Islet of Langerhans (tissue), 1 donor: ENCODE measurements around the gene LTBP1.
"Not testable (repeated sequence)": the region's sequence is repeated elsewhere in the genome, so short reads cannot be mapped to it uniquely, and the experiment has no call there.

Source experiments
- FAIRE-seq: peaks from one replicate; lab custom pipeline; 2011; peaks lifted over from hg19 to GRCh38; lab: Jason Lieb, UNC

Gene LTBP1

DNA sequence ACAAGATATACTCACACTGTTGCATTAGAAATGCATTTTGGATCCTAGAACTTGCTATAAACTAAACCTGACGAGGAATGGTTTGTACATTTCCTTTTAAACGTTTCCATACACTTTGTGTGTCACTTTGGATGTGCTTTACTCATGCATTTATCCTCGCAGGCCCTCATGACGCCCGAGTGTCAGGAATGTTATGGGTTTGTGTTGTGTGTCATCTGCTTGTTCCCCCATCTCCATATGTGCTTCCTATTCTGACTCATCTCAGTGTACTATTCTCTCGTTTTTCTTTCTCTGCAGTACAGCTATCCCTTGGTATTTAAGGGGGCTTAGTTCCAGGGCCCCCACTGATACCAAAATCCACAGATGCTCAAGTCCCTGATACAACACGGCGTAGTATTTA lies 408.2 kb downstream of the LTBP1 start:
- no peak for FAIRE-seq

DNA sequence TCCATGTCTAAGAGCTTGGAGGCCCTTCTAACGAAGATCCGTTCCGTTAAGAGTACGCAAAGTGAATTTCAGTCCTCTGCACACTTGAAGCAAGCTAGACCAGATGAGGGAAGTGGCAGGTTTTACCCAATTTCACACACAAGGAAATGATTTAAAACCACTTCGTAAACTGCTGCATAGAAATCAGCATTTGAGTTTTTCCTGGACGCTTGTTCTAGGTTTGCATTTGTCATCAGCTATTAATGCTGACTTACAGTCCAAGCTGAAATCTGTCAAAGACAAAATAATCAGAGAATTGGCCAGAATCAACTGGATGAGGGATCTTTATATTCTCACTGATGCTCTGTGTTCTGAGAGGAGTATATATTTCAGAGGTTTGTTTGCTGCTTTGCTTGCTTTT lies 412.1 kb downstream of the LTBP1 start:
- FAIRE-seq: no peak

DNA sequence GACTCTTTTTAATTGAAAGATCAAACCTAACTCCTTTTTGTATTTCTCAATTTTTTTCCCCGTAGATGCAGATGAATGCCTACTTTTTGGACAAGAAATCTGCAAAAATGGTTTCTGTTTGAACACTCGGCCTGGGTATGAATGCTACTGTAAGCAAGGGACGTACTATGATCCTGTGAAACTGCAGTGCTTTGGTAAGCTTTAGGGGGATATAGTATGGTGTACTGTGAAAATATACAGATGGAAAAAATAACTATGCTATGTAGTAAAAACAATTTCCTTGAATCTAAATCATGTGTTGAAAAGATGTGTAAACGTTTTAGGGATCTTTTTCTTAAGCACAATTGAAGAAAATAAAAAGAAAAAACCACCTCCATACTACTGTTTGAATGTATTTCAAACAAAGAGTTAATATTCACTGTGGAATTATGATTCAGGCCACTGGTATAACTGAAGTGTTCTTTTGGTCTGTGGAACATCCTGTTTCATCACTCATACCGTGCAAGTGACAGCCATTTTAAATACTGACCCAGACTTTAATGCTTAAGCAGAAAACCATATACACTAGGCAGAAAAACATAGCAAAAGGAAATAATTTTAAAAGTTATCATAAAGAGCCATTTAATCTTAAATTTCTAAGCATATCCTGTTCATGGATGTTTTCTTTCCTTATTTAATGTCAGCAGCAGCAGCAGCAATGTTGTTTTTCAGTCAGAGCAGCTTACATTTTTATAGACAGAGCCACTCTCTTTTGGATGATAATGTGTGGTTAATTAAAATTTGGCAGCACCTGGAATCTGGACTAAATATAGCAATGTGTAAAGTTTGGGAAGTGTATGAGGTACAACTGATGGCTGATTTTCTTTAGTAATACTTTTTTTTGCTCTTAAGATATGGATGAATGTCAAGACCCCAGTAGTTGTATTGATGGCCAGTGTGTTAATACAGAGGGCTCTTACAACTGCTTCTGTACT lies 416.9 kb downstream of the LTBP1 start:
- FAIRE-seq: no peak

DNA sequence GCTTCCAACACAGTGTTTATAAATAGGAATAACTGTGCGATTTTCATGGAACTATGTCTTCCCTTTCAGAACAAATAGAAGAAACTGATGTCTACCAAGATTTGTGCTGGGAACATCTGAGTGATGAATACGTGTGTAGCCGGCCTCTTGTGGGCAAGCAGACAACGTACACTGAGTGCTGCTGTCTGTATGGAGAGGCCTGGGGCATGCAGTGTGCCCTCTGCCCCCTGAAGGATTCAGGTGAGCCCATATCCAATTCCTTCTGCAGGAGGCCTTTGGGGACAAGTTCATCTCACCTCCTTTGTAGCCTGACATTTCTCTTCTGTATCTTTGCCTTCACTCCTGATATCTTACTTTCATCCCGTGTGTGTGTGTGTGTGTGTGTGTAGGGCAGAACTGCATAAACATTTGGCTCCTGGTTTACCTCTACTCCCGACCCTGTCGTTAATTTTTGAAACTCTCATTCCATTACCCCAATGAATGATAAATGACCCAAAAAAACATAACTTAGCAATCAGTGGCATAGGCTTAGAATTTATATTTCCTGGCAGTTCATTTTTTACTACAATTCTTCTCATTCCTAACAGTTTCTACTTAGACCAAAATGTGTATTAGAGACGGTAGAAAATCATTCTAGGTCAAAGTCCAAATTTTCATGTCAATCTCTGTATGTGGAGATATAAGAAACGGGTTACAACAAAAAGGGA lies 418.7 kb downstream of the LTBP1 start:
- no peak for FAIRE-seq

DNA sequence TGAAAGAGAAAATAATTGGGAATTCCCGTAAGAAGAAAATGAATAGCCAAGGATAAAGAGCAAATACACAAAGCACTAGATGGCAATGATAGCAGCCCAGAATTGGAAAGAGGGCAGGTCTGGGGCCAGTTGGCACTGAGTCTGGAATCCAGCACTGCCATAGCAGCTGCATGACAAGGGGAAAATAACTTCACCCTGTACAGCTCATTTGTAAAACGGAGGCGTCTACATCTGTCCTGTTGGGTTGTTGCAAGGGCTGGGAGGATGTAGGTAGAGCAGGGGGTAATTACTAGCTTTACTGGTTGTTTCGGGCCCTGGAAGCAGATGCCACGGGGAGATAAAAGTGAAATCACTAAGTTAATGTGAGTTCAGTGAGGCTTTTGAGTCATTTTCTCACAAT lies 419.7 kb downstream of the LTBP1 start:
- FAIRE-seq: no peak

DNA sequence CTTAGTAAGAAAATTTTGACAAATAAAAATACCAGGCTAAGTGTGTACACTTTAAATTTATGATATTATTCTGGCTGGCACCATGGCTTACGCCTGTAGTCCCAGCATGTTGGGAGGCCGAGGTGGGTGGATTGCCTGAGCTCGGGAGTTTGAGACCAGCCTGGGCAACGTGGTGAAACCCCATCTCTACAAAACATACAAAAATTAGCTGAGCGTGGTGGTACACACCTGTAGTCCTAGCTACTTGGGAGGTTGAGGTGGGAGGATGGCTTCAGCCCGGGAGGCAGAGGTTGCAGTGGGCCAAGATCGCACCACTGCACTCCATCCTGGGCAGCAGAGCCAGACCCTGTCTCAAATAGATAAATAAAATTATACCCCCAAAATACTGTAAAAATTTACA lies 421.8 kb downstream of the LTBP1 start:
- not testable (repeated sequence) for FAIRE-seq

DNA sequence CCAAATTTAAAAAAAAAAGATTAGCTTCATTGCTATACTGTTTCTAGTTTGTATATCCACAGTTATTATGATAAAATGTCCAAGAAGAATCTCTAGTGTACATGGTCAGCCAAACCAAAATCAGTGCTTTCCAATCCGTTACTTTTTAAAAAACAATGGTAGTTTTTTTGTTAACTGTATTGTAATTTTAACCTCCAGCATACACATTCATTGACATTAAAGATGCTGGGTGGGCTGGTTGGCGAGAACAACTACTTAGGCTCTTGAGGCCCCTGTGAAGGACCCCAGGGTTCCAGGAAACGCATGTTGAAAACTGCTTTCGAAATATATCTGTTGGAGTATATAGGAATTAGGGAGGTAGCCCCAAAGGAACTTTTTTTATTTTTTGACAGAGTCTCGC lies 422.4 kb downstream of the LTBP1 start:
- no peak for FAIRE-seq

DNA sequence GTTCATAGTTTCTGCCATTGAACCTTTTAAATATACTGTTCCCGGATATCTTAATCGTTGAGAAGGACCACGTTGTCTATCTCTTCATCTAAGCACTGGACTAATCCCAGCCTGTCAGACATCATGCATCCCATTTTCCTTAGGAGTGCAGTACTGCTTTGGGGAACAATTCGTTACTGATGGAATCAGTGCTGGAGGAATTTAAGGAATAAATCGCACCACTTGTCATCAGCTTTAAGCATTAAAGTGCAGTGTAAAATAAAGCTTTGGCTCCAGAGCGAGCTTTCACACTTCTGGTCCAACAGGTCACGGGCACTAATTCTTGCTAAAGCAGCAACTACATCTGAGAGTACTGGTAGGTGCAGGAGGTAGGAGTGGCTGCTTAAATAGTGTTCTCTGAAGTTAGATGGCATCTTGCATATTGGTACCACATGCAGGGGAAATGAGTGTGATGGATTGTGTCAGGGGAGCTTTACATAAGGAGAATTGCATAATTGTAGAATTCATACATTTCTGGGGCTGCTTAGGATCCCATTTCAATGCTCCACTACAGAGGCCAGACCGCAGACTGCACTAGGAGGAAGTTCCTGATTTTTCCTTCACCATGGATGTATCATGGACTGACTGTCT lies 424.0 kb downstream of the LTBP1 start:
- FAIRE-seq: no peak

DNA sequence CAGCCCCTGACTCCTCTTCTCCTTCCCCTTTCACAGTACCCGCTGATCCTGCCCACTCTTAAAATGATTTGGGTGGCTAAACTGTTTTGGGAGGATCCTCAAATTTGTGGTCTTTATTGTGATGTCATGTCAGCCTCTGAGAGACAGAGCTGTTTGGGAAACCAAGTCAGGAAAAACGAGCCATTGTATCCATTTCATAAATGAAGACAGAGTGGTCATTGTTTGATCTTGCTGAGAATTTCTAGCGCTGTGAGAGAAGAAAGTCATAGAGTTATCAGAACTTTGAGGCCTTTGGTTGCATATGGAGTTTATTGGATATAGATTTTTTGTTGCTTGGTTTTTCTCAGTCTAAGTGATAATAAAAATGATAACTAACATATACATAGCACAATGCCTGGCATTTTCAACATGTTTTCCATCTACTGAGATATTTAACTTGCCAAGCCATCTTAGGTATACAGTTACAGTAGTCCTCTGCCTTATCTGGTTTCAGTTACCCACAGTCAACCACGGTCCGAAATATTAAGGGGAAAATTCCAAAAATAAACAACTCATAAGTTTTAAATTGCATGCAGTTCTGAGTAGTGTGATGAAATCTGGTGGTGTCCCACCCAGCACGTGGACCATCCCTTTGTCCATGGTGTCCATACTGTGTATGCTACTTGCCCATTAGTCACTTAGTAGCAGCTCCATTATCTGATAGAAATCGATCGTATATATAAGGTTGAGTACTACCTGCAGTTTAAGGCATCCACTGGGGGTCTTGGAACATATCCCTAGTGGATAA lies 424.7 kb downstream of the LTBP1 start:
- no peak for FAIRE-seq

DNA sequence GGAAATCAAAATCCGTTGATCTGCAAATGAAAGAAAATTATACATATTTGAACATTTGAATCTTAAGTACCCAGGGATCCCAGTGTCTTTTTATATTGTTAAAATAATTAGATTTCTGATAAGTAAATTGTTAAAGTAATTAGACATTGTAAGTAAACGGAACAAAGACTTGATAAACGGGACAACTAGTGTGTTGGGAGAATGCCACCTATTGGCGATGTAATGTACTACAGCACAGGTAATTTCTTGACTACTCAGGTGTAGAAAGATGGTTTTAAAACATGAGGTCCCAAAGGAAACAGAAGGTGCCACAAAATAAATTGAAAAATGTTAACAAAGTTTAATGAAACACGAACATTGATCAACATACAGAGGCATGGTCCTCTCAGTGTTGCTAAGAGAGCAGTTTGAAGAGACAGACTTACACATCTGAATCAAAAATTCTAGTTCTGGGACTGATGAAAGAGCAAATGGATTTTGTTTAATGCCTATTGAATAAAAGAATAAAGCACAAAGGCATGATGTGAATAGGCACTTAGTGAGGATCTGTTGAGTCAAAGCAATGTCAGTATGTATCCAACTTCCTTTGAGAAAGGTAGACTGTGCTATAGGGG lies 426.3 kb downstream of the LTBP1 start:
- peak; percentile 66 for FAIRE-seq

DNA sequence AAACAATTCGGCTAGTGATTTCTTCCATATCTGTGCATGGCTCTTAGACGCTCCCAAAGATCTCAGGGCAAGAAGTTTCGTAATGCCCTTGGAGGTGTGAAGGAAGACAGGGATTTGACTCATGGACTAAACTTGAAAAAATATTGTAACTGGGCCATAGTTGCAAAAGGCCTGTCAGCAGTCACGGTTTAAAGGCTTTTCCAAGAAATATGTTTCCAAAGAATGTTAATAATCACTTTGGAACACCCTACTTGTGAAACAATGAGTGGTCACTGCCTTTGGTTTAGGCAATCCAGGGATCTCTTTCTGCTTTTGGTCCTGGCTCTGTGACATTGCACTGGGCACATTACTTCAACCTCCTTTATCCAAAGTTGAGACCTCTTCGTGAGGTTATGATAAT lies 427.2 kb downstream of the LTBP1 start:
- FAIRE-seq: no peak

DNA sequence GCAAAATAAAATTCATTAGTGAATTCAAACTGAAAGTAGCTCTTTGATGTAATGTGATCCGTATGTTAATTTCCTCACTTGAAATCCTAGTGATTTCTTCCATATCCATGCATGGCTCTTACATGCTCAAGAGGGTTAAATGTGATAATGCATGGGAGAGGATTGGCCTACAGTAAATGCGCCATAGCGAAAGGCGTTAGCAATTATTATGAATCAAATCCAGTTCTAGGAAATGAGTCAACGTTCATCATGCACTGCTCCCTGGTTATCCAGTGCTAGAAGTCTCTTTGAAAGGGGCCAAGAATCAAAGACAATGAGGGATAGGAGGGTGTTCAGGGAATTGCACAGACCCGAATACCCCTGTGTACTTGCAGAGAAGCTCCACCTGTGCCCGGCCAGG lies 428.3 kb downstream of the LTBP1 start:
- FAIRE-seq: no peak

DNA sequence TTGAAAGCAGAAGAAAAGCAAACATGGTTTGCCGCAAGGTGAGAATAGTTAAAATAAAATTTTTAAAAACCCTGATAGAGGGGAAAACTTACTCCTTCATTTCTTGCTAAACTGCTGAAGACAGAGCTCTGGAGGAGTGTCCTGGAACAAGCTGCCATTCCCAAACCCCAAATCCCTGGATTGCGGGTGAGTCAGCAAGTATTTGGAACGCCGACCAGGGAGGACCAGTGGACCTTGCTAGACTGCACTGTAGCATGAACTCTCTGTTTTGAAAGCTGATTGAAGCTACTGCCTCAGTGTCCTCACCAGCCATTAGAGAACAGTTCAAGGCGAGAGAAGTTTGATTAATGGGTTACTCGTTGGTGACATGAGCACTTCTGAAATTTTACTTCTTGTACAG lies 430.3 kb downstream of the LTBP1 start:
- FAIRE-seq: no peak

DNA sequence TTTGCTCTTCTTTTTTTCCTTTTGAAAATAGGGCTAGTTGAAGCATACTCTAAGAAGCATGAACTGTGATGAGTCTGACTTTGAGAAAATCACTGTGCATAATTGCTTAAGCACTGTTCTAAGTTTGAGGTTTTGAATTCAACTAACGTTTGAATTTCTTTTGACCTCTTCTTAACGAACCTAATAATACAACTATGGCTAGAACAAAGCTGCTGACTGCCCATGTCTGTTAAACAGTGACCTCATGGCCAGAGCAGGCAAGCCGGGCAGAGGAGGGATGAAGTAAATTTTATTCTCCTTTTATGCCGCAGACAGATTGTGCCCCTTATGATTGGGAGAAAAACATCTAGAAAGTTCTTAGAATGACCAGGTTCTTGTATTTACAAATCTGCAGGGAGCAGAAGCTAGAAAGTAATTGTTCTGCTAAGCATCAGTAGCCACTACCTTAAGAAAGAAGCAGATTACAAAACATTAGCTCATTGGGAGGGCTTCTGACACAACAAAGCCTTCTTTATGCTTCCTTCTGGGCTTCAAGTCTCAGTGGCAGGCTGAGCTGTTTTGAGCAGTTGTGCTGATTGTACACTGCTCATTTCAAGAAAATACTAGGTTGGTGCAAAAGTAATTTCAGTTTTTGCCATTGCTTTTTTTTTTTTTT lies 431.9 kb downstream of the LTBP1 start:
- no peak for FAIRE-seq

DNA sequence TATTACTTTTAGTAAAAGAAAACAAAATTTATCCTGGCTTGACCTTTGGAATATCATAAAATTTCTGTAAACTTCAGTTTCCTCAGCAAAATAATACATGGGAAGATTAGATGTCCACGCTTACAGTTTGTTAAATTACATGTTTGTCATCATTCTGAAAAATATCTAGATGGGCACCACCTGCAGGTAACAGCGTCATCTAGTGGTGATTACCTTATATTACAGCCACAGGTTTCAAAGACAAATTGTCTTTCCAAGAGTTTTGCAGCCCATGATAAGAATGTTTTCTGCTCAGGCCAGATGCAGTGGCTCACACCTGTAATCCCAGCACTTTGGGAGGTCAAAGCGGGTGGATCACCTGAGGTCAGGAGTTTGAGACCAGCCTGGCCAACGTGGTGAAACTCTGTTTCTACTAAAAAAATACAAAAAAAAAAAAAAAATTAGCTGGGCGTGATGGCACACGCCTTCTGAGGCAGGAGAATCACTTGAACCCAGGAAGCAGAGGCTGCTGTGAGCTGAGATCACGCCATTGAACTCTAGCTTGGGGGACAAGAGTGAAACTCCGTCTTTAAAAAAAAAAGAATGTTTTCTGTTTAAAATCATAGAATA lies 433.4 kb downstream of the LTBP1 start:
- FAIRE-seq: no peak

DNA sequence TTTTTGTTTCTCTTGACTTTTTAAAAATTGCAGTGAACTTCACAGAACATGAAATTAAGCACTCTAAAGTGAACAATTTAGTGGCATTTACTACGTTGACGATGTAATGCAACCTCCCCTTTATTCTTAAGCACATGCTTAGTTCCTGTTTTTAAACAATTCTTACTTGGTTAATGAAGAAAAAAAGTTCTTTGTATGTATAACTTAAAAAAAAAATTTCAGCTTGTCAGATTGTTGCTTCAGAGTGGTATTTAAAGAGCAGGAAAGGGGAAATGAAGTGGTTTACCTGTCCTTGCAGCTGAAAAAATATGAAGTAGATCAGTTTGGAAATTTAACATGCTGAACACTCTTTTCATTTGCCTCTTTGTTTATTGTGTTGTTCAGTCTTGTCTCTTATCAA lies 434.0 kb downstream of the LTBP1 start:
- FAIRE-seq: no peak

DNA sequence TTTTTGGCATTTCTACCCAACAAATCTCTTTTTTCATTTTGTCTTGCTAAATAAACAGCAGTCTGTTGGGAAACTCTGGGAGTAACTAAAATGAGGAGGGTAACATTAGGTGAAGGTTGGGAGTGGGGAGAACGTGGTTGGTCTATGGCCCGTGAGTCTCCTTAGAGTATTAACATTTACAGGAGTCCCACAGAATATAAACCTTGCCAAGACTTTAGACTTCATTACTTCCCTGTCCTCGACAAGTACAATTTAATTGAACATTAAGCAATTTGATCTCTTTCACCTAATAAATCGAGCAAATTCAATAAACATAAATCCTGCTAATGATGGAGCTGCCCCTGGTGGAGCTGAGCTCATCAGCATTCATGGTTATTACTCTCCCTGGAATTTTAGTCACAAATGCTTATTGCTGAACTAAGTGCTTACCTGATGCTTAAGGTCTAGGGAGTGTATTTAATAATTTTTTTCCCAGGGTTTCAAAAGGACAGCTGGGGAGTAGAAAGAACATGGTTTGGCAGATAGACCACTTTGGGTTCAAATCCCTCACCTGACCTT lies 434.6 kb downstream of the LTBP1 start:
- no peak for FAIRE-seq

DNA sequence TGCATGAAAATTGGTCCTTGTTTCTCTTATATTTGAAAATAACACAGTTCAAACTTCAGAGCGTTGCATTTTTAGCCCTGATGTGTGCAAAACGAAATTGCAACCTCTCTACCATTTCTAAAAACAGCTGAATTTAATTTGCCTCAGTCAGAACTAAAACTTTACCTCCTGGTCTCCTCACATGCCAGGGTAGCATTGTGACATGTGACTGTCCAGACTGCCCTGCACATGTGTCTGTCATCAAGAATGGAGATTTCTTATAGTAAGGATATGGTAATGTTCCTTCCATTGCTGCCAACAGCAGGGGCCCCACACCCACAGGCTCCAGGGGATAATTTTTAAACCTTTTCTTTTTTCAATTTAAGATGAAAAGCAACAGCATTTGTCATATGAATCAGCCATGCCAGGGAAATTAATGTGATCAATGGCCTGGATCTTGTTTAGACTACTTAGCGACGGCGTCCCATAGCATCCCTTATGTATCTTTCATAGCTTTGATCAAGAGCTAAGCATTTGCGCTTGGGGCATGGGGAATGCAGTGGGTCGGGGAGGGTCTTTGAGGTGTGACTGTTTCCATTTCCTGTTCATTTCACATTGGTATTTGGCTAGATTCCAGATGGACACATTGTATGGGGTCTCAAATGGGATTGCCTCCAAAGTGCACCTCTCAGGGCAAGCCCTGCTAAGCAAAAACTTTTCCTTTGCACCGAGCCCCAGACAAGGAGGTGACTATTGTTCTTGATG lies 437.3 kb downstream of the LTBP1 start:
- no peak for FAIRE-seq

DNA sequence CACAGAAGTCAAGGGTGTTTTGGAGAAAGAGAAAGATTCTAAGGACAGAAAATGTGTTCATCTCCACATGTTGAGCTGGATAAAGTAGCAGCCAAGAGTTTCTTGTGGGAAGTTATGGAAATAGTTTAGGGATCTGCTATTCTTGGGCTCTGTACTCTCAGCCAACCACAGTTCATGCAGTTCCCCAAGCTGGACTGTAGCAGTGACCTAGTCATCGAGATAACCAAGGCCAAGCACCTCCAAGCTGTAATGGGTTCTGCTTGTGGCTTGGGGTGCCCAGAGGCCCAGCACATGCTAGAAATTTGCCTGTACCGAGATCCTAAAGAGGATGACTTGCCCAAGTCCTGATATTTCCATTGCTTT lies 437.8 kb downstream of the LTBP1 start:
- no peak for FAIRE-seq

DNA sequence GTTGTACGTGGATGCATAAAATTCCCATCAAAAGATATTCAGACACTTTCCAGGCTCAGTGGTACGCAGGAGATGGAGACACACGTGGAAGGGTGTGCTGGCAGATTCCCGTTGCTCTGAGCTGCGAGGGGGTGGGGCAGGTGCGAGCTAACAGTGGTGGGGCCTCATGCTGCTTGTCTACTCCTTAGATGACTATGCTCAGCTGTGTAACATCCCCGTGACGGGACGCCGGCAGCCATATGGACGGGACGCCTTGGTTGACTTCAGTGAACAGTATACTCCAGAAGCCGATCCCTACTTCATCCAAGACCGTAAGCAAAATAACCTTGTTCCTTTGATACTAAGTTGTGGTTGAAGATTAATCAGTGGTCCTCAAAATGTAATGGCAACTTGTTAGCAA lies 442.2 kb downstream of the LTBP1 start:
- FAIRE-seq: no peak
